ENCODE results near the gene A3GALT2. TPM values are rescaled to one million over a fixed set of nuclear protein-coding genes. Genes with fewer than 3 reads are reported as not detected.
"Not testable (repeated sequence)": the region's sequence is repeated elsewhere in the genome, so short reads cannot be mapped to it uniquely, and the experiment has no call there.

Gene A3GALT2
- total RNA-seq, 4 donors from 2014 or later = 0.89 TPM; not detected in 3

DNA sequence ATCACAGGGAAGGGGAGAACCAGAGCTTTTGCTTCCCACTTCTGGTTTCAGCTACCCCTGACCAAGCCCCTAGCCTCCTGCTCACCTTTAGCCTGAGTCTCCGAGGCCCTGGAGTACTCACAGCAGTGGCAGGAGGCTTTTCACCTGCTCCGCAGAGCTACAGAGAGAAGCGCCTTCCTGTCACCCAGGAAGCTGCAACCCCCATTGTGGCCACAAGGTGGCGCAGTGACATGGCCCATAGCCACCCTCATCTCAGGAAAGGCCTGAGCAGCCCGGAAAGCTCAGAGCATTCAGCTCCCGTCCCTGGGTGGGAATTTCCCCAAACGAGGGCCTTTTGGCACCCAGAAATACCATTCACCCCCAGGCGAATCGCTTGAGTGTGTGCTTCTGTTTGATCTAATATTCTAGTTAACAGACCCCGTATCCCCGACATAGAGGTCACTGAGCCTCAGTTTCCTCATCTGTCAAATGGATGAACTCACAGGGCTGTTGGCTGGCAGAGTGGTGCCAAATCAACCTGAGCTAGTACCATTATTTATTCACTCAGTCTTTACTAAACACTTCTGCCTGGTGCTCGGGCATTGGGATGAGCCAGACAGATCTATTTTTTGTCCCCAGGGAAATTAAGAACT is 25.3 kb downstream of the A3GALT2 start:
- Histone ChIP-seq H3K36me3 (peaks cover 6 to 9% of the 10 kb centered on the region in 2 donors), H3K9me3 (no peaks in the 10 kb centered on the region), H3K4me1 (peaks cover 8 to 9% of the 10 kb centered on the region in 2 donors), H3K27me3 (no peaks in the 10 kb centered on the region), H3K27ac (peak overlapping the region in 1 of 3 donors; percentile 45), H3K4me3 (replicated peaks in 1 of 3) (no peak overlapping the region)
- intact Hi-C loops (cut with DNase I) = loop anchor here (2.0 to 10.0 kb wide), 2 partner anchors 73 to 169 kb away; no protein-coding TSS in a partner anchor
- peak; percentile 91 for DNase-seq
- 47 to 51% methylated on average over 10 to 12 of the region's 12 CpGs for WGBS, 2 donors
- TF ChIP-seq POLR2A (IDR thresholded peaks at IDR 0.05) = no peak
- TF ChIP-seq, protein P1, sequence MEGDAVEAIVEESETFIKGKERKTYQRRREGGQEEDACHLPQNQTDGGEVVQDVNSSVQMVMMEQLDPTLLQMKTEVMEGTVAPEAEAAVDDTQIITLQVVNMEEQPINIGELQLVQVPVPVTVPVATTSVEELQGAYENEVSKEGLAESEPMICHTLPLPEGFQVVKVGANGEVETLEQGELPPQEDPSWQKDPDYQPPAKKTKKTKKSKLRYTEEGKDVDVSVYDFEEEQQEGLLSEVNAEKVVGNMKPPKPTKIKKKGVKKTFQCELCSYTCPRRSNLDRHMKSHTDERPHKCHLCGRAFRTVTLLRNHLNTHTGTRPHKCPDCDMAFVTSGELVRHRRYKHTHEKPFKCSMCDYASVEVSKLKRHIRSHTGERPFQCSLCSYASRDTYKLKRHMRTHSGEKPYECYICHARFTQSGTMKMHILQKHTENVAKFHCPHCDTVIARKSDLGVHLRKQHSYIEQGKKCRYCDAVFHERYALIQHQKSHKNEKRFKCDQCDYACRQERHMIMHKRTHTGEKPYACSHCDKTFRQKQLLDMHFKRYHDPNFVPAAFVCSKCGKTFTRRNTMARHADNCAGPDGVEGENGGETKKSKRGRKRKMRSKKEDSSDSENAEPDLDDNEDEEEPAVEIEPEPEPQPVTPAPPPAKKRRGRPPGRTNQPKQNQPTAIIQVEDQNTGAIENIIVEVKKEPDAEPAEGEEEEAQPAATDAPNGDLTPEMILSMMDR (IDR thresholded peaks at IDR 0.05) = peak; percentile 93 to 98 (median 97)

DNA sequence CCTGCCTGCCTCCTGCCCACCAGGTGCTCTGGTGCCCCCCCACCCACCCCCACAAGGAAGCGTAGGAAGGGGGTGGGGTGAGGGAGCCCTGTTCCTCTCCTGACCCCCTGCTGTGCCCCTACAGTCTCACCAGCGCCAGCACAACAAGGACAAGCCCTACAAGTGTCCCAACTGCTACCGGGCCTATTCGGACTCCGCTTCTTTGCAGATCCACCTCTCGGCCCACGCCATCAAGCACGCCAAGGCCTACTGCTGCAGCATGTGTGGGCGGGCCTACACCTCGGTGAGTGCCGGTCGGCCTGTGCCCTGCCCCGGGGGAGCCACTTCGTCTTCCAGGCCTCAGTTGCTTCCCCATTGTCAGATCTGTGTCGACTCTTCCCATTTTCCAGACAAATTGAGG is 25.9 kb downstream of the A3GALT2 start:
- H3K27me3 ChIP-seq = no peaks in the 10 kb centered on the region
- H3K4me3 ChIP-seq (replicated peaks in 1 of 3) = no peak overlapping the region
- peaks cover 4% of the 10 kb centered on the region in 2 donors for H3K4me1 ChIP-seq
- WGBS, 2 donors = 75 to 81% methylated on average over 10 to 13 of the region's 15 CpGs
- H3K27ac ChIP-seq = no peak overlapping the region
- peaks cover 6 to 9% of the 10 kb centered on the region in 2 donors for H3K36me3 ChIP-seq
- H3K9me3 ChIP-seq = no peaks in the 10 kb centered on the region
- intact Hi-C loops (cut with DNase I) = loop anchor here (10.0 kb wide), 1 partner anchor 170 kb away; no protein-coding TSS in a partner anchor
- peak in 1 of 2 donors; percentile 22 for DNase-seq
- TF ChIP-seq POLR2A (IDR thresholded peaks at IDR 0.05) = no peak
- TF ChIP-seq, protein P1 (IDR thresholded peaks at IDR 0.05) = no peak

DNA sequence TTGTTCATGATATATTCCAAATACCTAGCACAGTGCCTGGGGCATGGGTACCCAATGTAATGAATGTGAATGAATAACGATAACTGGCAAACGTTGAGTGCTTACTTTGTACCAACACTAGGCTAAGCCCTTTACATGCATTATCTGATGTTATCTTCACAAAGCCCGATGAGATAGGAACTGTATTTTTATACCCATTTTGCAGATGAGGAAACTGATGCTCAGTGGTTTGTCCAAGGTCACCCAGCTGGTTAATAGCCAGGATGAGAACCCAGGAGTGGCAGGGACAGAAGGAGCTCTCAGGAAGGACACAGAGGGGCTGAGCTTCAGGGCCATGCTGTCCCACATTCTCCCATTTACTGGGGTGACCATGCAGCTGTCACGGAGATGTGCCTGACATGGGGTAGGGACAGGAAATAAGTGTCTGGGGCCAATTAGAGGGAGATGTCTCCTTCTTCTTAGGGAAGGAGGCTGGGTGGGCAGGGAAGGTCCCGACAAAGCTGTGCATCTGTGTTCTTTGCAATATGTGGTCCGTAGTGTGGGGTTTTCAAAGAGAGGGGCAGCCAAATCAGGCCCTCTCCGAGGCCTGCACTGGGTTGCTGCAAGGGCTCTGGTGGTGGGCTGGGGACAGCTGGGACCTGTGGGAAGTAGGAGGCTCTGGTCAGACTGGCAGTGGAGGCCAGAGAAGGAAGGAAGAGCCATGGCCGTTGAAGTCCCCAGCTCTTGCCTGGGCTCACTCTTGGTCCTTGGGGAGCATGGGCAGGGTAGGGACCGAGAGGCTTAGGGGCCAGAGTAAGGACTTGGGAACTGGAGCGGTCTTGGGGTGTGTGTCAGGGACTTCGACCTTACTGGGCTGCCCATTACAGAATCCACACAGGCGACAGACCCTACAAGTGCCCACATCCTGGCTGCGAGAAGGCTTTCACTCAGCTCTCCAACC is 26.6 kb downstream of the A3GALT2 start:
- DNase-seq = no peak
- H3K27me3 ChIP-seq = no peaks in the 10 kb centered on the region
- H3K36me3 ChIP-seq = peaks cover 6 to 7% of the 10 kb centered on the region in 2 donors
- no peak overlapping the region for H3K4me3 ChIP-seq (replicated peaks in 1 of 3)
- H3K4me1 ChIP-seq = peaks cover 4% of the 10 kb centered on the region in 2 donors
- intact Hi-C loops (cut with DNase I) = loop anchor here (10.0 kb wide), 1 partner anchor 170 kb away; no protein-coding TSS in a partner anchor
- H3K9me3 ChIP-seq = no peaks in the 10 kb centered on the region
- 79 to 94% methylated on average over 10 to 11 of the region's 13 CpGs for WGBS, 2 donors
- no peak overlapping the region for H3K27ac ChIP-seq
- TF ChIP-seq, protein P1 (IDR thresholded peaks at IDR 0.05) = no peak
- no peak for TF ChIP-seq POLR2A (IDR thresholded peaks at IDR 0.05)

DNA sequence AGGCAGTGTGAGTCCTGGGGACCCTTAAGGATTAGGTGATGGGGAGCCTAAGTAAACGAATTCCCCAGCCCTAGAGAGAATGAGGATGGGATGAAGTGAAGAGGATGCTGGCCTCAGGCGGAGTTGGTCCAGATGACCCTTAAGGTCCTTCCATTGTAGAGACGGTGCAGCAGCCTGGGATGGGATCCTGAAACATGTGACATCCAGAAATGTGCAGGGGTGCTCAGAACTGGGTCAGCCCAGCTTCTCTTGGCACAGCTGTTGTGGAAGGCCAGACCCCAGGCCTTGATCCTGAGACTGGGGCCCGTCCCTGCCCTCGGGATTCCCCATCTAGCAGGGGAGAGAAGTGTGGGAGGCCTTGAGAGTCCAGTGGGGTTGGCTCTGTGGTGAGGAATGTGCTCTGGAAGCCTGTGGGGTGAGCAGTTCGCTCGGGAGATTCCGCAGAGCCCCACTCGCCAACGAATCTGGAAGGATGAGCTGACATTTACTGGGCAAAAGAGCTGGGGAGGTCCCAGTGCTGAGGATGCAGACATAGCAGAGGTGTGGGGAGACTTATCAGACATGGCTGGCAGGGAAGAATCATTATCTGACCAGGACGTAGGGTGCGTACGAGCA is 28.1 kb downstream of the A3GALT2 start:
- 81 to 86% methylated on average over 13 of the region's 13 CpGs for WGBS, 2 donors
- Histone ChIP-seq H3K27me3 (no peaks in the 10 kb centered on the region), H3K36me3 (peaks cover 4 to 6% of the 10 kb centered on the region in 2 donors), H3K4me3 (replicated peaks in 1 of 3) (no peak overlapping the region), H3K27ac (no peak overlapping the region), H3K9me3 (no peaks in the 10 kb centered on the region), H3K4me1 (peaks cover 0 to 4% of the 10 kb centered on the region in 2 donors)
- TF ChIP-seq, protein P1 (IDR thresholded peaks at IDR 0.05) = no peak
- no peak for TF ChIP-seq POLR2A (IDR thresholded peaks at IDR 0.05)
- intact Hi-C loops (cut with DNase I) = loop anchor here (10.0 kb wide), 1 partner anchor 172 kb away; no protein-coding TSS in a partner anchor
- DNase-seq = peak in 1 of 2 donors; percentile 1

DNA sequence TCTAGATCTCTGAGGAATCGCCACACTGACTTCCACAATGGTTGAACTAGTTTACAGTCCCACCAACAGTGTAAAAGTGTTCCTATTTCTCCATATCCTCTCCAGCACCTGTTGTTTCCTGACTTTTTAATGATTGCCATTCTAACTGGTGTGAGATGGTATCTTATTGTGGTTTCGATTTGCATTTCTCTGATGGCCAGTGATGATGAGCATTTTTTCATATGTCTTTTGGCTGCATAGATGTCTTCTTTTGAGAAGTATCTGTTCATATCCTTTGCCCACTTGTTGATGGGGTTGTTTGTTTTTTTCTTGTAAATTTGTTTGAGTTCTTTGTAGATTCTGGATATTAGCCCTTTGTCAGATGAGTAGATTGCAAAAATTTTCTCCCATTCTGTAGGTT is 30.3 kb downstream of the A3GALT2 start:
- not testable (repeated sequence) for DNase-seq, H3K27ac ChIP-seq
- intact Hi-C loops (cut with DNase I) = loop anchor here (10.0 kb wide), 1 partner anchor 174 kb away; no protein-coding TSS in a partner anchor

More for the DNA sequence above, 30.3 kb downstream of the A3GALT2 start:
- H3K36me3 ChIP-seq; H3K27me3 ChIP-seq; H3K4me3 ChIP-seq (replicated peaks in 1 of 3); H3K9me3 ChIP-seq; H3K4me1 ChIP-seq: not testable (repeated sequence)
- WGBS, 2 donors = 100% methylated on average over 1 of the region's 2 CpGs

Measured in thyroid gland (tissue), 4 donors.